Measurements from ENCODE around the gene ZC3H10.

DNA sequence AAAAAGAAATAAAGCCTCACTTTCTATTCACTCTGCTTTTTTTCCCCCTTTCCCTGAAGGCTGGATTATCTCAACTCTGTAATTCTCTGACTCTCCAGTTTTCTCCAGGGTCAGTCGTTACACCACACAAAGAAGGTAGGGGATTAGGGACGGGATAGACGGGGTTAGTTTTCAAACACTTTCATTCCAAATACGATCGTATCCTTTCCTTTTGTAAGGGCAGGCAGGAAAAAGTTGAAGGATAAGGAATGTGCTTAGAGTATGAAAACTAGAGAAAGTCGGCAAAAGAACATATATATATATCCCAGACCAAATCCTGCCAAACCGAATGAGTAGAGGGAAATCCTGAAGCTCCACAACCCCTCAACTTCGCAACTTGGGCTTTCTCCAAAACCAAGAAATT is 9.4 kb downstream of the ZC3H10 start:
- no peak for TF ChIP-seq CTCF (IDR thresholded peaks at IDR 0.05)
- peak in 1 of 2 donors; percentile 36 for TF ChIP-seq POLR2A (IDR thresholded peaks at IDR 0.05)

Data from vagina (tissue), 2 donors.